Raji (cell line): ENCODE data around the gene TRERF1.

Experiments used
- POLR2A ChIP-seq: IDR thresholded peaks from 2 replicates; pipeline ENCODE4 v1.6.1; 2011; ENCODE audit warnings: low read depth, low read length, control low read depth; ENCODE audit not compliant: insufficient read depth

Gene TRERF1

DNA sequence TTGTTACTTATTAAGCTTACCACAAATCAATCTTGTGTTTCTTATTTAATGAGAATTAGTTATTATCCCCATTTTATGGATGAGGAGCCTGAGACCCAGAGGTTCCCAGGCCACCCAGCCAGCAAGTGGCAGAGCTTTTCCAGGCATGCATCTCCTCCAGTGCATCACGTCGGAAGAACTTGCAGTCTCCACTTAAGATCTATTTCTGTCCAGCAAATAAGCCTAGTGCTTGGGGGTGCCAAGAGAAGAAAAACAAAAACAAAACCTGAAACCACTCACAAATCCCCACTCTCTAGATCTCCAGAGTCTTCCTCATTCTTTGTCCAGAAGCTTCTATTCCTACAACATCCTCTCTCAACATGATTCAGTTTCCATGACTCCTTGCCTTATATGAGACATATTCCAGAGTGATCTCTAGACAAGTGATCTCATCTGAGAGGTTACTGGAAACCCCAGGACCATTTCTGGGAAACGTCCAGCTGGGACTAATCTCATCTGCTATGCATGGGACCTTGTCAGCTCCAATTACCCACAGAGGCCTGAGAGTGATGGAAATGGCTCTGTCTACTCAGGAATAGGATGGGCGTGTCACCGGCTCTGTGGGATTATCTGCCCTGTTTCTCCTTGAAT, 261.1 kb downstream of the TRERF1 start:
- no peak for TF ChIP-seq POLR2A

- TF ChIP-seq POLR2A = no peak
These were observed 263.3 kb downstream of the TRERF1 start for GRCh38 chr6:42188406-42188805.

GRCh38 chr6:42185597-42185996, 266.1 kb downstream of the TRERF1 start:
- TF ChIP-seq POLR2A = no peak

GRCh38 chr6:42184475-42184874, 267.3 kb downstream of the TRERF1 start:
- no peak for TF ChIP-seq POLR2A

DNA sequence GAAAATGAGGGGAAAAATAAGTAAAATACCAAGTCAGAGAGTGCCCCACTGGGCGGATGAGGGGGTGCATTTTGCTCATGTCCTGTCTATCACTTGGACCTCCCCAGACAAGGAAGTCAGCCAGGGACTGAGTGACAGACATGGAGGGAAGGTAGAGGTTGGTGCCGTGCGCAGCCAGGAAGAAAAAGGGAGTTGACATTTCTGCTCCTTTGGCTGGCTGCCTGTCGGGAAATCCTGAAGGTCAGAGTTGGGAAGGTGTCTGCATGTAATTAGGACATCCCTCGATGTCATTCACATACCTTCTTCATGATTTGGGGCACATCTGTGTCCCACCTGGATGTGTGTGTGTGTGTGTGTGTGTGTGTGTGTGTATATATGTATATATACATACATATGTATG, 269.6 kb downstream of the TRERF1 start:
- no peak for TF ChIP-seq POLR2A

DNA sequence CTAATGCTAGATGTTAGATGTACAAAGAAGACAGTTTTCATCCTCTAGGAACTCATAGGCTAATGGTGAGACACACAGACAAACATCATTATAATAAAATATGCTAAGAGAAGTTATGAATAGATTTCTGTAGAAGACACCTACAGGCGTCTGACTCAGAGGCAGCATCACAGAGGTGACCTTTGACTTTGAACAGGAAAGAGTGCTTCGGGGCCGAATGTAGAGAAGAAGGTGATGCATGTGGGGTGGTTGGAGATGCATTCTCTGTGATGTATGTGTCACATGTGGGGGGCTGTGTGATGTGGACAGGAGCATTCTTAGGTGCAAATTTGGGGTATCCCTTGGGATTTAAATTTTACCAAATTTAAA, 271.8 kb downstream of the TRERF1 start:
- TF ChIP-seq POLR2A = no peak

- no peak for TF ChIP-seq POLR2A
These were observed 272.3 kb downstream of the TRERF1 start for GRCh38 chr6:42179261-42179944.

- TF ChIP-seq POLR2A = no peak
These were observed 274.0 kb downstream of the TRERF1 start for GRCh38 chr6:42177514-42178364.

DNA sequence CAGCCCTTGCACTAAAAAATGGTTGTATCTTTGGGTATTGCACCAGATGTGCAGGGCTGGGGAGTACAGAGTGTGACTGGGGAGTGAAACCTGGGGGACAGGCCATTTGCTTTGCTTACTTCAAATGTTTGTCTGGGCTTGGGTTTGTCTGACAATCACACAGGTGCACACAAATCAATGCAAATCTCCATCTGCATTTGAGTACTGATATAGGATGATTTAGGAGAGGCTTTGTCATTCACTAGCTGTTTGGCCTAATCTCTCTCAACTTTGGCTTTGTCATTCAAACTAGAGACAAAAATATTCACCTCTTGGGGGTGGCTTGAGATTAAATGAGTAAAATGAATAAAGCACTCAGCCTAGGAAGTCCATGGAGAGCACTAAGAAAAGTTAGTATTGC, 274.7 kb downstream of the TRERF1 start:
- TF ChIP-seq POLR2A = no peak

- TF ChIP-seq POLR2A = no peak
These were observed 275.9 kb downstream of the TRERF1 start for GRCh38 chr6:42175860-42176259.
